Measurements from ENCODE around the gene NPY.
"Not testable (repeated sequence)": the region's sequence is repeated elsewhere in the genome, so short reads cannot be mapped to it uniquely, and the experiment has no call there.

Gene NPY

DNA sequence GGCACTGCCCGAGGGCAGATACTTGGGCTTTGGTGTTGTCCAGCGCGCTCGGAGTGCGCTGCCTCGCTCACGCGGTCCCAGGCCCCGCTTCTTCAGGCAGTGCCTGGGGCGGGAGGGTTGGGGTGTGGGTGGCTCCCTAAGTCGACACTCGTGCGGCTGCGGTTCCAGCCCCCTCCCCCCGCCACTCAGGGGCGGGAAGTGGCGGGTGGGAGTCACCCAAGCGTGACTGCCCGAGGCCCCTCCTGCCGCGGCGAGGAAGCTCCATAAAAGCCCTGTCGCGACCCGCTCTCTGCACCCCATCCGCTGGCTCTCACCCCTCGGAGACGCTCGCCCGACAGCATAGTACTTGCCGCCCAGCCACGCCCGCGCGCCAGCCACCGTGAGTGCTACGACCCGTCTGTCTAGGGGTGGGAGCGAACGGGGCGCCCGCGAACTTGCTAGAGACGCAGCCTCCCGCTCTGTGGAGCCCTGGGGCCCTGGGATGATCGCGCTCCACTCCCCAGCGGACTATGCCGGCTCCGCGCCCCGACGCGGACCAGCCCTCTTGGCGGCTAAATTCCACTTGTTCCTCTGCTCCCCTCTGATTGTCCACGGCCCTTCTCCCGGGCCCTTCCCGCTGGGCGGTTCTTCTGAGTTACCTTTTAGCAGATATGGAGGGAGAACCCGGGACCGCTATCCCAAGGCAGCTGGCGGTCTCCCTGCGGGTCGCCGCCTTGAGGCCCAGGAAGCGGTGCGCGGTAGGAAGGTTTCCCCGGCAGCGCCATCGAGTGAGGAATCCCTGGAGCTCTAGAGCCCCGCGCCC lies at the start of gene NPY:
NPY (plus strand) TSS at position 294 of the 802 bp plus-strand sequence. CDS start 1,051 bp downstream, outside the sequence.
- DNase-seq (ENCODE audit: low spot score) = no peak

DNA sequence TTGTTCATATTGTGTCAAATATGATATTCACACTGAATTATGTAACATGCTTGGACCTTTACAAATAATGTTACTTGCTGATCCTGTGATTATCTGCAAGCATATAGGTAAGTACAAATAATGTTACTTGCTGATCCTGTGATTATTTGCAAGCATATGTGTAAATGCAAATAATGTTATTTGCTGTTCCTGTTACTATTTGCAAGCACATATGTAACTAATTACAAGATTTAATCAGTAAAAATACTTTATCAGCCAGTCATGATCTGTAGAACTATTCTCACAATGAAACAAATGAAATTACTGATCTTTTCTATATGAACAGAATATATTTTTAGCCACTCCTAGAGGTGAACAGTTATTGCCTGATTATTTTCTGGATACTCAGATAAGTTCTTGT lies 44.7 kb upstream of the NPY start:
- DNase-seq (ENCODE audit: low spot score) = no peak

DNA sequence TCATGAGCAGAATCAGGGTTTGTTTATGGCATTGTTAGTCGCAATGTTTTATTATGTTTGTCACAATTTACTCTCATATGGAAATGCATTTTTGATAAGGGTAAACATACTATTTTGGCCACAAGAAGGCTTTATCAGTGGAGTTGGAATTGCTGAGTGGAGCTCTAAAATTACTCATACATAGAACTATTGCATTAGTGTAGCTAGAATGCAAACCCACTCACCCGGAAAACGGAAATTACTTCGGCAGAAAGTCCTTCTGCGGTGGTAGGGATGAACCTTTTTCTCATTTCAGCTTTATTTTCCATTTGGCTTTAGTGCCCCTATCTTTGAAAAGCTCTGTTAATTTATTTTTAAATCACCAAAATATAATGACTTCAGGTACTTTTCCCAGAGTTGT lies 42.8 kb upstream of the NPY start:
- no peak for DNase-seq (ENCODE audit: low spot score)

DNA sequence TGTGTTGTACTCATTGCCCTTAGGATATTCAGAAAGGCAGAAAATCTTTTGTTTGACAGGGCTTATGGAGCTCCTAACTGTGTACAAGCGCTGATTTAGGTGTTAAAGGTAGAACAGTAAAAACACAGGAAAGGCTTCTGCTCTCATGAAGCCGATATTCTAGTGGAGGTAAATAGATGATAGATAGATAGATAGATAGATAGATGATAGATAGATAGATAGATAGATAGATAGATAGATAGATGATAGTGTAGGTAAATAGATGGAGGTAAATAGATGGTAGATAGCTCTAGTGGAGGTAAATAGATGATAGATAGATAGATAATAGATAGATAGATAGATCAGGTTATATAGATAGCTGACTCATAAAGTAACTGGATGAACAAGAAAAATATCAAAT lies 39.4 kb upstream of the NPY start:
- no peak for DNase-seq (ENCODE audit: low spot score)

DNA sequence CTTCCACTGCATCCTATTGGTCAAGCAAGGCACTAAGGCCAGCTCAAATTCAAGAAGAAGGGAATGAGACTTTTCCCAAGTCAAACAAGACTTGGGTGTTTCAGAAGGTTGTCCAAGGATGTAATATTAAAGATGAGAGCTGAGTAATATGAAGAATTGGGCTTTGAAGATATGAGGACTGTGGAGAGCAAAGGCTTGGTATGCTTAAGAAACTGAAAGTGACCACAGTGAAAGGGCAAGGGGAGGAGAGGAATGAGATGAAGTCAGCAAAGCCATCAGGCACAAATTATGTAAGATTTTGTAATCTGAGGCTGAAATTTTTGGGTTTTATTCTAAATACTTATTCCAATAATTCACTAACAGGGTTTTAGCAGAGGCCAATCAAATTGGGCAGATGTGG lies 38.6 kb upstream of the NPY start:
- no peak for DNase-seq (ENCODE audit: low spot score)

DNA sequence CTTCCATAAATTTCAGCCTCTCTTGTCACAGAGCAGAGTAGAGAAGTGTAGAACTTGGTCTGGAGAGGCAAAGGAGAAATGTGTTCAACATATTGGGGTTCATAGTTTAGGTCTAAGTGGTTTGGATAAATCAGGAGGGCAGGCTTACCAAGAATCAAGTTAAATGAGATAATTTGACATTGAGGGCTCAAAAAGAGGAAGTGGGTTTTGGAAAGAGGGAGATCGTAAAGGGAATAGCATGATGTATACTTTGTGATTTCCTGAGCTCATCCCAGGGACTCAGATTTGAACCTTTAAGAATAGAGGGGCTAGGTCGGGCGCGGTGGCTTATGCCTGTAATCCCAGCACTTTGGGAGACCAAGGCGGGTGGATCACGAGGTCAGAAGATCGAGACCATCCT lies 34.7 kb upstream of the NPY start:
- no peak for DNase-seq (ENCODE audit: low spot score)

DNA sequence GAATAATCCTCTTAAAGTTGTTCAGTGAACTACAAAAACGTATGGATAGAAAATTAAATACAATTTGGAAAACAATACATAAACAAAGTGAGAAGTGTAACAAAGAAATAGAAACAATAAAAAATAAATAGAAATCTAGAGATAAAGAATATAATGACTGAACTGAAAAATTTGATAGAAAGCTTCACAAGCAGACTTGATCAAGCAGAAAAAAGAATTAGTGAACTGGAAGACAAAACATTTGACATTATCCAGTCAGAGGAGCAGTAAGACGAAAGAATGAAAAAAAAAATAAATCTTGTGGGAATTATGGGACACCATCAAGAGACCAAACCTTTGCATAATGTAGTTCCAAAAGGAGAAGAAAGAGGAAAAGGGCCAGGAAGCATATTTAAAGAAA lies 32.4 kb upstream of the NPY start:
- no peak for DNase-seq (ENCODE audit: low spot score)

DNA sequence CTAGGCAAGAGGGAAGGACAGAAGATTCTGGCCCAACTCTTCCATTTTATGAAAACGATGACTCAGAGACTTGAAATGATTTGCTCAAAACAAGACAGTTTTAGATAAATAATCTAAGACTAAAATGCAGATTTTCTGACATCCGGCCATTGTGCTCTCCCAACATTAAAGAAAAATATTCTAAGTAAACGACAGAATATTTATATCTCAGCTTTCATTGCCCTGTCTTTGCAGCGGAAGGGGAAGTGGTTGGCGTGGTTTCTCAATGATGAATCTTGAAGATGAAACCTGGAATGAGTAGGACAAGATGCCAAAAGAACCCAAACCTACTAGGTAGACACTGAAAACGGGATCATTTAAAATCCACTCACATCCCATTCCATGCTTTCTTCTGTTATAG lies 28.9 kb upstream of the NPY start:
- DNase-seq (ENCODE audit: low spot score) = no peak

DNA sequence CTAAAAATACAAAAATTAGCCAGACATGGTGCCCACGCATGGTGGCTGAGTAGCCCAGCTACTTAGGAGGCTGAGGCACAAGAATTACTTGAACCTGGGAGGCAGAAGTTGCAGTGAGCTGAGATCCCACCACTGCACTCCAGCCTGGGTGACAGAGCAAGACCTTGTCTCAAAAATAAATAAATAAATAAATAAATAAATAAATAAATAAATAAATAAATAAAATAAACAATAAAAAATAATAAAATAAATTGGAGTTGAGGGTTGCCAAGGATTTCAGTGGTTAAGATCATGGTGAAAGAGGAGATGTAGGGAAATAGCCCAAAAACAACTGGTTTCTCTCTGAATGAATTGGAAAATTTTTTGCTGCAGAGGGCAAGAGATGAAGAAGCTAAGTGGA lies 25.7 kb upstream of the NPY start:
- not testable (repeated sequence) for DNase-seq (ENCODE audit: low spot score)

DNA sequence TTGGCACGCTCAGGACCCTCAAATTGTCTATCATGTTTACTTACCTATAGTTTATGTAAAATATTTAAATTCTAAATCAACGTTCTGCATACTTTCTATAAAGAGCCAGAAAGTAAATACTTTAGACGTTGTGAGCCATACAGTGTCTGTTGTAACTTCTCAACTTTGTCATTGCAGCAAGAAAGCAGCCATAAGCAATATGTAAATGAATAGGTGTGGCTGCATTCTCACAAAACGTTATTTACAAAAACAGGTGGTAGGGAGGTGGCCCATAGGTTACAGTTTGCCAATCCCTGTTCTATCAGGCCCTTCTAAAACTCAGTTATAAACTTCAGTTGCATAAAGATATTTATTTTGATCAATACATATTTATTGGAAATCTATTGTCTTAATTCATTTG lies 12.1 kb upstream of the NPY start:
- DNase-seq (ENCODE audit: low spot score) = no peak

DNA sequence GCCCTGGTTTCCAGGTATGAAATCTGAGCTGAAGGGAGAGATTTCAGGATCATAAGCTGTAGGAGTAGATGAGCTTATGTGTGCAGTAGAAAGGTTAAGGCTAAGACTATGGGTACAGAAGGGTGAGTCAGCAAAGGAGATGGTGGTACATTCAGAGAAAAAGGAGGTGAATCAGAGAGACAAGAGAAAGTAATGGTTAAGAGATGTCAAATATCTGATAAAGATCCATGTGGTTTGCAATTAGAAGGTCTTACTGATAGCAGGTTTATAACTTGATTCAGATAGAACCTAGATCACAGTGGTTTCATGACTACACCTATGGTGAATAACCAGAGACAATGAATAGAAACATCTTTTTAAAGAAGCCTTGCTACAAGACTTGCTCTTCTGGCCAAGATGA lies 4.5 kb upstream of the NPY start:
- no peak for DNase-seq (ENCODE audit: low spot score)

DNA sequence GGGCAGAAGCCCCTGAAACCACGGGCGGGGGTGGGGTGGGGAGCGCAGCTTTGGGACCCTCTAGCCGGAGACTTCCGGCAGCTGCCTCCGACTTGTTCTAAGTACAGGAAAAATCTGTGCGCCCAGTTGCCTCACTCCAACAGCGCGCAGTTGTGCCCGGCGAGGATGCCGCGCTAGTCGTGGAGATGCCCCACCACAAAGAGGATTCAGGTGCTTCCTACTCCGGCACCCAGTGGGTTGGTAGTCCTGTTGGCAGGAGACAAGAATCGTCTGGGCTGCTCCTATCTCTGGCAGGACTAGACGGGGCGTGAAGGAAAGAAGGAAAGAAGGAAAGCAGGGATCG lies 465 bp upstream of the NPY start:
- DNase-seq (ENCODE audit: low spot score) = no peak

DNA sequence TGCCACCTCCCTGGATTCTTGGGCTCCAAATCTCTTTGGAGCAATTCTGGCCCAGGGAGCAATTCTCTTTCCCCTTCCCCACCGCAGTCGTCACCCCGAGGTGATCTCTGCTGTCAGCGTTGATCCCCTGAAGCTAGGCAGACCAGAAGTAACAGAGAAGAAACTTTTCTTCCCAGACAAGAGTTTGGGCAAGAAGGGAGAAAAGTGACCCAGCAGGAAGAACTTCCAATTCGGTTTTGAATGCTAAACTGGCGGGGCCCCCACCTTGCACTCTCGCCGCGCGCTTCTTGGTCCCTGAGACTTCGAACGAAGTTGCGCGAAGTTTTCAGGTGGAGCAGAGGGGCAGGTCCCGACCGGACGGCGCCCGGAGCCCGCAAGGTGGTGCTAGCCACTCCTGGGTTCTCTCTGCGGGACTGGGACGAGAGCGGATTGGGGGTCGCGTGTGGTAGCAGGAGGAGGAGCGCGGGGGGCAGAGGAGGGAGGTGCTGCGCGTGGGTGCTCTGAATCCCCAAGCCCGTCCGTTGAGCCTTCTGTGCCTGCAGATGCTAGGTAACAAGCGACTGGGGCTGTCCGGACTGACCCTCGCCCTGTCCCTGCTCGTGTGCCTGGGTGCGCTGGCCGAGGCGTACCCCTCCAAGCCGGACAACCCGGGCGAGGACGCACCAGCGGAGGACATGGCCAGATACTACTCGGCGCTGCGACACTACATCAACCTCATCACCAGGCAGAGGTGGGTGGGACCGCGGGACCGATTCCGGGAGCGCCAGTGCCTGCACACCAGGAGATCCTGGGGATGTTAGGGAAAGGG lies 913 bp downstream of the NPY start:
- no peak for DNase-seq (ENCODE audit: low spot score)

DNA sequence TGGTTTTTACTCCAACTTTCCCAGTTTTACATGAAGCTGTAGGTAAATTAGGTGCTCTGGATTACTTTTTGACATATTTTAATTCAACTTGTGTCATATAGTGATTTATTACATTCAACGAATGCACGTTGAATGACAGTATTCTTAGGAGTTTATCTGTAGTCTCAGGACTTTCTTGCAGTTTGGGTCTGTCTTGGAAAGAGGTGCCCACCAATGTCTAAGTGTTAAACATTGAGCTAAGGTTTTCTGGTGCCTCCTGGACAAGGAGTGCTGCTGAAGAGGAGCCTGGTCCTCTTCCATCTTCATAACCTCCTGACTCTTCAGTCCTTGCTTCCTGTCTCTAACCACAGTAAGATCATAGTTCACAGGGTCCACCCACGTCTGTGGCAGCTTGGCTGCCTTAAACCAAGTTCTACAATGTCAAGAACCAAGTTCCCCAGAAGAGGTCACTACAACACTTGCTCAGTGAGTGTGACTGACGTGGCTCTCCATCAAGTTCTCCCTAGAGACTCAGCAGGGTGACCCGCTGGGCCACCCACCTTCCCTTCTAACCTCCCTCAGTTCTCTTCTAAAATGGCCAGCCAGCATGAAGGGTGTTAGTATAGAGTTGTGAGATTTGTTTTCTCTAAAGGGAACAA lies 6.1 kb downstream of the NPY start:
- peak; percentile 26 for DNase-seq (ENCODE audit: low spot score)

DNA sequence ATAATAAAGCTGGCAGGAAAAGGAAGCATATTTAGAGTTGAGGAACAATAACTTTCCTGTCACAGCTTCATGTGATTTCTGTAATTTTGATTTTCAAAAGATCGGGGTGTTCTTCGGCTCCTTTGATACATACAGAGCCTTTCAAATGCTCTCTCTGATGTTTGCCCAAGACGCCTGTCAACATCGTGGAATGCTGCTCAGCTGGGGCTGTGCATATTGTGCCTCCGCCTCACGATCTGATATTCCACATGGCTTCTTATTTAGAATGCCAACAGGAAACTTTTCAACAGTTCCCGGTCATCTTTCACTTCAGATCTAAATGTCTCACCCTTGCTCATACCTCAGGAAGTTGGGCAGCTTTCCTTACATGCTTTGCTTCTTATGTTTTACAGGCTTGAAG lies 7.3 kb downstream of the NPY start:
- DNase-seq (ENCODE audit: low spot score) = no peak

DNA sequence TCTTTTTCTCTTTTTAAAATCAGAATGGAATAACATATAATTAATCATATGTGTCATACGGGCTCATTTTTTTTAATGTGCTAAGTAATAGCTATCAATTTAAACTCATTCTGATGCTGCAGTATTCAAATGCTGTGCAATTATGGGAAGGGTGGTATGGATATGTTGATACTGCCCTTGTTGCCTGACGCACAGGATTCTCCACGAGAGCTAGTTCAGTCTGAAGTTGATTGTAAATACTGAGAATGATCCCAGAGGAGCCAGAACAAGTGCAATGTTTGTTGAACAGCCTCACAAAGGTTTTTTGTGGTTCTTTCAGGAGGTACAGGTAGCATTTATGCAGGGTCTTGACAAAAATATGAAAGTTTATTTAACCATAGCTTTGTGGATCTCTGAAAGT lies 13.4 kb downstream of the NPY start:
- no peak for DNase-seq (ENCODE audit: low spot score)

DNA sequence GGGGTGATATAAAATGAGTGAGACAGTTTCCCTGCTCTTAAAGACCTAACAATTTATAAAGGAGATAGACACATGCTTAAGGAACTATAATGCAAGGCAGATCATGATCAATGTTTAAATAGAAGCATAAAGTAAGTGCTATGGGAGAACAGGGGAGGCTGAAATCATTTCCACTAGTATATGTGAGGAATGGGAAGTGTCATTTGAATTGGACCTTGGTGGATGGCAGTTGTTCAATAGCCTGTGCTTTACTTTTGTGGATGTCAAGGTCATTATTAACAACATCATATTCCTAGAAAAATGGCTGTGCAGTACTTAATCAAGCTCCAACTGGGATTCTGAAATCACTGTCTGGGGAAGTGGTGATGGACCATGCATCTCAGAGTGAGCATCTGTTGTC lies 14.7 kb downstream of the NPY start:
- no peak for DNase-seq (ENCODE audit: low spot score)

DNA sequence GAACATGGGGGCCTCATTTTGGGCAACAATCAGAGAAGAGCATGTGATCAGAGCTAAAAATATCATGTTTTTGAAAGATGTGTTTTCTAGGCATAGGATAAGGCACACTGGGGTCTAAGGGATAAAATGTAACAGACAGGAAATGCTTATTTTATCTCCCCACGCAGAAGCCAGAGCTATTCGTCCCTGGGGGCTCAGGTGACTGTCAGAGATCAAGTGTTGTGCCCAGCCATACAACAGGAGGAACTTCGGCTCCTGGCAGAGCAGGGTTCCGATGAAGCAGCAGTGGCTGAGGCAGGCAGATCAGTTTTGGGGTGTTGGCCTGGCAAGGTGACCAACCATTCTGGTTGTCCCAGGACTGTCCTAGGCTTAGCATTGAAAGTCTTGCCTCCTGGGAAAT lies 15.2 kb downstream of the NPY start:
- DNase-seq (ENCODE audit: low spot score) = no peak

DNA sequence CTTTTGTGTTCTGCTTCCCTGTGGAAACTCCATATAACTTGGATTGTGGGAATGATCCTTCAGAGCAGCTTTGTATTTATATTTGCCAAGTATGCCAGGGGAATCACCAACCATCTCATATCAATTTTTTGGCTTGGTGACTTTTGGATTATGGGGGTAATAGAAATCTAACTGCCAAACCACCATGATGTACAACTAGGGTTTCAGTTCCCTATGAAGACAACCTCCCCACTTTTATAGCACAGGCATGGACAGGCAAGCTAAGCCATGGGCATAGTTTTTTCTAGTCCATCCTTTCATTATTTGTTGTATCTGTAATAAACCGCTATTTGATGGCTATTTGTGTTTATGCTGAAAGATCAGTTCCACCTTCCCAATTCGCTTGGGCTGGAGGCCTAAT lies 17.7 kb downstream of the NPY start:
- no peak for DNase-seq (ENCODE audit: low spot score)

DNA sequence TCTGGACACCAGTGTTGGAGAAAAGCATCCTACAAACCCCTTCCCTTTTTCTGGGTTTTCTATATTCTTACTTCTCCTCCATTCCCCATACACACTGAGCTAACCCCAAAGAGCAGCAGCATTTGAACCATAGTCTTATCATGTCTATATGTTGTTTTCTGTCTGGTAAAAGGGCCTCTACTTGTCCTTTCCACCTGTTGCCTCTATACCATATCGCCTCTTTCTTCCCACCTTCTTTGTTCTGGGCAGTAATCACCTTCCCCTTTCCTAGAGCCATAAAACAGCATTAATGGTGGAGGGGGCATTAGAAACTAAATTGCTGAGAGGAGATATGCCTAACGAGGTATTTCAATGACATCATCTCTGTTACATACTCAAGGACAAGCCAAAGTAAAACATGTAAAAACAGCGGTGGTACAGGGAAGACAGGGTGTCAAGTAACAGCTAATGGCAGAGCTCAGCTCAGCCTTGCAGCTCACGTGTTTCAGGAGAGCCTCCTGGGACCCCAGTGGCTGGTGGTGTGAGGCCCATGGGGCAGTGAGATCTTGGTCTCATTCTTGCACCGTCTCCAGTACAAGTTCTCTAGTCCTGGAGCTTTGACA lies 20.6 kb downstream of the NPY start:
- DNase-seq (ENCODE audit: low spot score) = no peak

DNA sequence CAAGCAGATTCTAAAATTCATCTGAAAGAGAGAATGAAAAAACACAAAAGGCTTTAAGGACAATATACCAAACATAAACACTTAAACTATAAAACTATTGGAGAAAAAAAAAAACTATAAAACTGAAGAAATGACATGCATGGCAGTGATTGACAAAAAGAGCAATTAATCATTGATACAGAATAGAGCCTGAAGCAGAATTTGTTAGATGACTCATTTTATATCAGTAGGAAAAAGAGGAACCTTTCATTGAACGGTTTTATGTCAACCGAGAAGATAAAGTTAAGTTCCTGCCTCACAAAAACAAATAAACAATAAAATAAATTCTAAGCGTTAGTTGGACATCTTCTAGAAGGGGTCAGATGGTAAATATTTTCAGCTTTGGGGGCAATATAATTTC lies 23.3 kb downstream of the NPY start:
- no peak for DNase-seq (ENCODE audit: low spot score)

DNA sequence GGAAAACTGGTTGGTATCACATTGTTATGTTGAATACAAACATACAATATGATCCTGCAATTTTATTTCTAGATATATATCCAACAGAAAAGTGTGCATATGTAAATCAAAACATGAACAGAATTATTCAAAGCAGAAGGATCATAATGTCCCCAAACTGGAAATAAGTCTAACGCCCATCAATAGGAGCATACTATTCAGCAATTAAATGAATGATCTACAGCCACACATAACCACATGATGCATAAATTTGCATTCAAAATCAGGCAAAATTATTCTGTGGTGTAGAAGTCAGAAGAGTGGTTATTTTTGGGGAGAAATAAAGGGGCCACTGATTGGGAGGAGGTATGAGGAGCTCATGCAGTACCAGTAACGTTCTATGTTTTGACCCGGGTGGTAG lies 28.6 kb downstream of the NPY start:
- DNase-seq (ENCODE audit: low spot score) = no peak

DNA sequence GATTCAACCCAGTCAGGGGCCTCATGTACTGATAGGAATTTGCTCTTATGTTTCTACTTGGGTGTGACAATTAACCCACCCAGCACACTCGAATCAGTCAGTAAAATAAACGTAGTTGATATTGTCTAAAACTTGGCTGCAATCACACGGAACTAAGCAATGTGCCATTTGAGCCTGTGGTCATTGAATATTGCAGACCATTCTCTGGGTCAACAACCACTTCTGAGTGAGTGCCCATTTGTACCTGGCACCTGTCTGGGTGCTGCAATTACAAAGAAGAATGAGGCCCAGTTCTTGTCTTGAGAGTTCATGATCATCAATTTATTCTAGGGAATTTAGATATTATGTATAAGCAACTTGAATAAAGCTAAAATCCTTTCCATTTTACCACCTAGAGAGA lies 29.8 kb downstream of the NPY start:
- DNase-seq (ENCODE audit: low spot score) = no peak

Measured in AG08396 (cell line).